Transverse colon (tissue), 4 donors: ENCODE results near the gene GNA15. TPM values are rescaled to one million over a fixed set of nuclear protein-coding genes. Genes with fewer than 3 reads are reported as not detected.

ENCODE experiments used
- DNase-seq: peaks from one replicate; pipeline ENCODE4 v3.0.0-alpha.2; 2019
- H3K27ac ChIP-seq, 4 donors: fragments of 200-600 bp; sonication (generic); 2 replicates each; pipeline ENCODE4 v1.5.1; 2016 to 2018; ENCODE audit warnings: inconsistent platforms in 4 of 4
- H3K27me3 ChIP-seq: fragments of 200-600 bp; sonication (generic); 2 replicates; pipeline ENCODE4 v1.5.1; 2017; ENCODE audit warnings: inconsistent platforms
- H3K36me3 ChIP-seq, 4 donors: fragments of 200-600 bp; sonication (generic); 2 replicates each; pipeline ENCODE4 v1.5.1; 2017 to 2019; ENCODE audit warnings: inconsistent platforms in 4 of 4
- H3K4me1 ChIP-seq, 4 donors: fragments of 200-600 bp; sonication (generic); 2 replicates each; pipeline ENCODE4 v1.5.1; 2017 to 2020; ENCODE audit warnings: inconsistent platforms in 4 of 4
- H3K4me3 ChIP-seq, 4 donors: fragments of 200-600 bp; sonication (generic); 1 replicate in 1 of 4; 2 replicates in 3 of 4; pipeline versions ENCODE4 v1.5.1 to v1.6.1; 2017 to 2019; ENCODE audit warnings: inconsistent platforms in 4 of 4
- H3K9me3 ChIP-seq, 2 donors: fragments of 200-600 bp; sonication (generic); 2 replicates each; pipeline ENCODE4 v1.5.1; 2017 to 2019; ENCODE audit warnings: inconsistent platforms in 2 of 2
- CTCF ChIP-seq, 5 experiments: fragments of 200-600 bp in 3 of 5; fragments of 450-650 bp in 2 of 5; sonication (generic) in 3 of 5; IDR thresholded peaks; 1 replicate in 2 of 5; 2 replicates in 3 of 5; pipeline ENCODE4 v1.5.1; 2016 to 2017; ENCODE audit warnings: antibody characterized with exemption in 5 of 5, inconsistent platforms in 3 of 5, mild to moderate bottlenecking in 2 of 5, moderate library complexity in 1 of 5
- EP300 ChIP-seq: sonication (generic); formaldehyde crosslinking; IDR thresholded peaks from one replicate; pipeline ENCODE4 v1.6.1; 2017; ENCODE audit warnings: antibody characterized with exemption, low read depth
- POLR2A ChIP-seq: fragments of 450-650 bp; IDR thresholded peaks from one replicate; pipeline ENCODE4 v1.6.1; 2016; ENCODE audit warnings: antibody characterized with exemption, mild to moderate bottlenecking, moderate library complexity
- POLR2AphosphoS5 ChIP-seq, 3 donors: sonication (generic); formaldehyde crosslinking; IDR thresholded peaks; one replicate each; pipeline ENCODE4 v1.6.1; 2016; ENCODE audit warnings: antibody characterized with exemption in 3 of 3
- WGBS, 2 donors: methylation state at CpG; one replicate each; pipeline ENCODE4 v1.1.5; 2018; ENCODE audit warnings: low coverage in 1 of 2; 5-methylcytosine and 5-hydroxymethylcytosine counted together
- in situ Hi-C, 4 donors: fragments of 200-750 bp; cut with MboI; loops; one replicate each; pipeline versions ENCODE4 v1.15.0 to v1.15.1; 2017; ENCODE audit warnings: low sequenced_read_pairs in 3 of 4, low pct_ligation_motif_present in 1 of 4, low pct_unique_long_range_greater_than_20kb in 1 of 4
- intact Hi-C: fragments of 100-400 bp; cut with DNase I; formaldehyde crosslinking; loops from one replicate; pipeline ENCODE4 v1.15.1; 2023; ENCODE audit warnings: low total_unique reads
- total RNA-seq, 4 donors: library from RNA; depleted of rRNA; stranded (reverse); fragments of >200 nt; gene quantifications; one replicate each; pipeline ENCODE4 v1.1.0, GENCODE V29; 2016

Gene GNA15
- total RNA-seq, 4 donors from 2014 or later = 1.9 to 2.2 TPM; not detected in 2

- Histone ChIP-seq H3K36me3 (no peaks in the 10 kb centered on the region), H3K4me3 (no peak overlapping the region), H3K27ac (no peak overlapping the region), H3K27me3 (peaks cover 3% of the 10 kb centered on the region), H3K9me3 (no peaks in the 10 kb centered on the region), H3K4me1 (peaks cover 0 to 18% (median 1%) of the 10 kb centered on the region in 4 donors)
- TF ChIP-seq CTCF (IDR thresholded peaks at IDR 0.05) (no peak), POLR2AphosphoS5 (IDR thresholded peaks at IDR 0.05) (no peak), POLR2A (no peak), EP300 (no peak)
- no peak for DNase-seq
- in situ Hi-C loops (no loop called here), intact Hi-C loops (no loop called here)
- WGBS, 2 donors = 69 to 80% methylated on average over 14 to 15 of the region's 15 CpGs
Observed at GRCh38 chr19:3138268-3138667, 2.4 kb downstream of the GNA15 start.

- in situ Hi-C loops = no loop called here
- Histone ChIP-seq H3K4me3 (no peak overlapping the region), H3K36me3 (no peaks in the 10 kb centered on the region), H3K4me1 (peaks cover 0 to 12% (median 1%) of the 10 kb centered on the region in 4 donors), H3K27me3 (peaks cover 3% of the 10 kb centered on the region), H3K9me3 (no peaks in the 10 kb centered on the region), H3K27ac (no peak overlapping the region)
- intact Hi-C loops = no loop called here
- DNase-seq = no peak
- TF ChIP-seq POLR2A = no peak
- no peak for TF ChIP-seq CTCF (IDR thresholded peaks at IDR 0.05)
- TF ChIP-seq EP300 = no peak
- TF ChIP-seq POLR2AphosphoS5 (IDR thresholded peaks at IDR 0.05) = no peak
Observed at GRCh38 chr19:3140667-3141038, 4.8 kb downstream of the GNA15 start.

GRCh38 chr19:3142292-3142670, 6.4 kb downstream of the GNA15 start:
- Histone ChIP-seq H3K27ac (peak overlapping the region; percentile 55 to 70 (median 64)), H3K36me3 (no peaks in the 10 kb centered on the region), H3K9me3 (no peaks in the 10 kb centered on the region), H3K4me3 (no peak overlapping the region), H3K27me3 (no peaks in the 10 kb centered on the region), H3K4me1 (peaks cover 0 to 10% (median 0%) of the 10 kb centered on the region in 4 donors)
- in situ Hi-C loops (no loop called here), intact Hi-C loops (no loop called here)
- 28 to 51% methylated on average over 5 to 6 of the region's 6 CpGs for WGBS, 2 donors
- no peak for DNase-seq
- TF ChIP-seq POLR2A (no peak), POLR2AphosphoS5 (IDR thresholded peaks at IDR 0.05) (peak in 1 of 3 donors; percentile 1)

GRCh38 chr19:3142781-3143337, 7.0 kb downstream of the GNA15 start:
- in situ Hi-C loops = no loop called here
- intact Hi-C loops = no loop called here
- no peak for DNase-seq

More at GRCh38 chr19:3142781-3143337, 7.0 kb downstream of the GNA15 start:
- no peaks in the 10 kb centered on the region for H3K9me3 ChIP-seq
- WGBS, 2 donors = 61 to 69% methylated on average over 8 to 11 of the region's 11 CpGs
- peak overlapping the region; percentile 55 to 70 (median 64) for H3K27ac ChIP-seq
- H3K4me1 ChIP-seq = peaks cover 0 to 10% (median 0%) of the 10 kb centered on the region in 4 donors
- H3K4me3 ChIP-seq = no peak overlapping the region
- TF ChIP-seq CTCF (IDR thresholded peaks at IDR 0.05) (no peak), POLR2AphosphoS5 (IDR thresholded peaks at IDR 0.05) (no peak), POLR2A (no peak), EP300 (no peak)
- no peaks in the 10 kb centered on the region for H3K27me3 ChIP-seq
- H3K36me3 ChIP-seq = no peaks in the 10 kb centered on the region
